RWPE2 (cell line): ENCODE data around the gene MARK4.

Experiments
- ATAC-seq: fragments of 200-7000 bp; cut with Tn5 transposase; 3 replicates; pipeline ENCODE4 v1.9.1; 2021; ENCODE audit warnings: low read depth
- DNase-seq: peaks from one replicate; pipeline ENCODE4 v3.0.0-alpha.2; 2020; ENCODE audit warnings: low spot score
- H3K27ac ChIP-seq: fragments of 450-650 bp; 2 replicates; pipeline ENCODE4 v1.5.1; 2017; ENCODE audit warnings: mild to moderate bottlenecking; ENCODE audit not compliant: poor library complexity, severe bottlenecking
- H3K27me3 ChIP-seq: fragments of 250-450 bp; sonication (Bioruptor Pico); 2 replicates; pipeline ENCODE4 v1.5.1; 2021; ENCODE audit warnings: mild to moderate bottlenecking, moderate library complexity; ENCODE audit not compliant: insufficient read depth, poor library complexity, severe bottlenecking
- H3K36me3 ChIP-seq: fragments of 250-450 bp; sonication (Bioruptor Pico); 2 replicates; pipeline ENCODE4 v1.5.1; 2020; ENCODE audit warnings: low read depth, mild to moderate bottlenecking, moderate library complexity
- H3K4me1 ChIP-seq: fragments of 250-450 bp; sonication (Bioruptor Pico); 2 replicates; pipeline ENCODE4 v1.5.1; 2021; ENCODE audit warnings: mild to moderate bottlenecking, moderate library complexity; ENCODE audit not compliant: insufficient read depth, poor library complexity, severe bottlenecking
- H3K4me3 ChIP-seq: fragments of 250-450 bp; sonication (Bioruptor Pico); 2 replicates; pipeline ENCODE4 v1.5.1; 2021; ENCODE audit warnings: mild to moderate bottlenecking, moderate library complexity; ENCODE audit not compliant: severe bottlenecking
- H3K9me3 ChIP-seq: fragments of 250-450 bp; sonication (Bioruptor Pico); 2 replicates; pipeline ENCODE4 v1.5.1; 2021; ENCODE audit warnings: mild to moderate bottlenecking, moderate library complexity; ENCODE audit not compliant: severe bottlenecking
- CTCF ChIP-seq: fragments of 450-650 bp; IDR thresholded peaks from one replicate; pipeline ENCODE4 v1.5.1; 2017; ENCODE audit warnings: mild to moderate bottlenecking, moderate library complexity; ENCODE audit not compliant: poor library complexity, severe bottlenecking

MARK4 gene

GRCh38 chr19:45217957-45218334 is 33.1 kb upstream of the MARK4 start:
- H3K27me3 ChIP-seq: peaks cover 5% of the 10 kb centered on the region
- H3K27ac ChIP-seq: no peak overlapping the region
- H3K4me1 ChIP-seq: peaks cover 5% of the 10 kb centered on the region
- H3K4me3 ChIP-seq: no peak overlapping the region
- DNase-seq: no peak
- H3K9me3 ChIP-seq: no peaks in the 10 kb centered on the region
- no peaks in the 10 kb centered on the region for H3K36me3 ChIP-seq
- no peak for TF ChIP-seq CTCF
- no peak for ATAC-seq

DNA sequence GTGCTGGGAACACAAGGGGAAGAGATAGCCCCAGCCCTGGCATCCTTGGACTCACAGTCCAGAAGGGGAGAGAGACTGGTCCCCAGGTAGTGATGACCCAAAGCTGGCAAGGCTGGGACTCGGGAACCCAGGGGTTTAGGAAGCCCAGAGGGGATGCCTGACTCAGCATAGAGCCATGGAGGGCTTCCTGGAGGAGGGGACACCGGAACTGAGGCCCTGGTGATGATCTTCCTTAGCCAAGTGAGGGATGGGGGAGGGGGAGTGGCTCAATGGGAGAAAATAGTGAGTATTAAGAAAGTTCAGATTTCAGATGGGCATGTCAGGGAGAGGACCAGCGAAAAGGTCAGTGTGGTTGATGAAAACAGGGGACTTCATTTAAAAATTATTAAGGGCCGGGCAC is 32.6 kb upstream of the MARK4 start:
- no peak for TF ChIP-seq CTCF
- H3K9me3 ChIP-seq: no peaks in the 10 kb centered on the region
- H3K4me1 ChIP-seq: peaks cover 5% of the 10 kb centered on the region
- H3K4me3 ChIP-seq: no peak overlapping the region
- peaks cover 5% of the 10 kb centered on the region for H3K27me3 ChIP-seq
- H3K36me3 ChIP-seq: no peaks in the 10 kb centered on the region
- no peak for ATAC-seq
- DNase-seq: no peak
- no peak overlapping the region for H3K27ac ChIP-seq

- Histone ChIP-seq H3K4me1 (peaks cover 5% of the 10 kb centered on the region), H3K36me3 (no peaks in the 10 kb centered on the region), H3K27ac (no peak overlapping the region), H3K9me3 (no peaks in the 10 kb centered on the region), H3K4me3 (no peak overlapping the region), H3K27me3 (peaks cover 5% of the 10 kb centered on the region)
- DNase-seq (no peak), ATAC-seq (no peak)
- no peak for TF ChIP-seq CTCF
These were observed 31.9 kb upstream of the MARK4 start for GRCh38 chr19:45218911-45219743.

GRCh38 chr19:45222724-45223123 is 28.3 kb upstream of the MARK4 start:
- Histone ChIP-seq H3K36me3 (no peaks in the 10 kb centered on the region), H3K27me3 (no peaks in the 10 kb centered on the region), H3K27ac (no peak overlapping the region), H3K4me1 (no peaks in the 10 kb centered on the region), H3K4me3 (no peak overlapping the region), H3K9me3 (no peaks in the 10 kb centered on the region)
- DNase-seq: no peak
- no peak for ATAC-seq
- TF ChIP-seq CTCF: no peak

- H3K4me1 ChIP-seq: no peaks in the 10 kb centered on the region
- H3K27me3 ChIP-seq: no peaks in the 10 kb centered on the region
- H3K9me3 ChIP-seq: no peaks in the 10 kb centered on the region
- no peak overlapping the region for H3K27ac ChIP-seq
- no peaks in the 10 kb centered on the region for H3K36me3 ChIP-seq
- DNase-seq (no peak), ATAC-seq (no peak)
- no peak overlapping the region for H3K4me3 ChIP-seq
- TF ChIP-seq CTCF: no peak
These were observed 27.2 kb upstream of the MARK4 start for GRCh38 chr19:45223879-45224278.
